GM21737 (cell line): ENCODE results near the gene FKBP14.
"Not testable (repeated sequence)": the region's sequence is repeated elsewhere in the genome, so short reads cannot be mapped to it uniquely, and the experiment has no call there.

Experiments
- ATAC-seq: cut with Tn5 transposase; IDR thresholded peaks from one replicate; pipeline ENCODE4 v1.9.1; 2021; ENCODE audit warnings: mild to moderate bottlenecking, moderate library complexity; ENCODE audit not compliant: unreplicated experiment

Gene FKBP14

DNA sequence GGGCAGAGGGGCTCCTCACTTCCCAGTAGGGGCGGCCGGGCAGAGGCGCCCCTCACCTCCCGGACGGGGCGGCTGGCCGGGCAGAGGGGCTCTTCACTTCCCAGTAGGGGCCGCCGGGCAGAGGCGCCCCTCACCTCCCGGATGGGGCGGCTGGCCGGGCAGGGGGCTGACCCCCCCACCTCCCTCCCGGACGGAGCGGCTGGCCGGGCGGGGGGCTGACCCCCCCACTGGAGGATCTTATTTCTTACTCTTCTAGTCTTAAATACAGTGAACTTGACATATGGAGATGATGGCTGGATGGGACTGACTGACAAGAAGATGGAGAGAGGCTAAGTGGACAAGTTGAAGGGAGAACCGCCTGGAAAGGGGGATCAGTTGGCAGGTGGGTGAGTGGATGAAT is 64.9 kb downstream of the FKBP14 start:
- ATAC-seq = not testable (repeated sequence)
